Fibroblast of lung (primary cell): ENCODE results near the gene PDE4D. TPM values are rescaled to one million over a fixed set of nuclear protein-coding genes. Genes with fewer than 3 reads are reported as not detected.
A peak's percentile ranks its signal among the peaks of the same experiment; 100 is the strongest.
"Not testable (repeated sequence)": the region's sequence is repeated elsewhere in the genome, so short reads cannot be mapped to it uniquely, and the experiment has no call there.

ENCODE experiments used
- DNase-seq, 2 donors: peaks; one replicate each; pipeline versions ENCODE4 v3.0.0 to v3.0.0-alpha.2; 2010; ENCODE audit warnings: low read depth in 2 of 2
- H2AFZ ChIP-seq: 2 replicates; pipeline ENCODE4 v1.5.1; 2012; ENCODE audit warnings: low read length, control low read depth, inconsistent platforms
- H3K27ac ChIP-seq: 2 replicates; pipeline ENCODE4 v1.5.1; 2011; ENCODE audit warnings: low read length, control low read depth; ENCODE audit not compliant: insufficient read depth
- H3K27me3 ChIP-seq: 2 replicates; pipeline ENCODE4 v1.5.1; 2011; ENCODE audit warnings: mild to moderate bottlenecking, low read length; ENCODE audit not compliant: control insufficient read depth, insufficient read depth
- H3K36me3 ChIP-seq: 2 replicates; pipeline ENCODE4 v1.5.1; 2011; ENCODE audit warnings: low read length; ENCODE audit not compliant: control insufficient read depth, insufficient read depth
- H3K4me1 ChIP-seq: 2 replicates; pipeline ENCODE4 v1.5.1; 2011; ENCODE audit warnings: low read length; ENCODE audit not compliant: control insufficient read depth, insufficient read depth; ENCODE audit errors: extremely low read depth
- H3K4me2 ChIP-seq: 2 replicates; pipeline ENCODE4 v1.5.1; 2011; ENCODE audit warnings: low read length, control low read depth; ENCODE audit not compliant: insufficient read depth; ENCODE audit errors: extremely low read depth
- H3K4me3 ChIP-seq, 4 experiments: fragments of 200-600 bp in 1 of 4; sonication (generic) in 1 of 4; replicated peaks in 1 of 4; 2 replicates each; pipeline ENCODE4 v1.5.1; 2011 to 2016; ENCODE audit warnings: low read length in 4 of 4, low read depth in 3 of 4, mild to moderate bottlenecking in 3 of 4, control low read depth in 2 of 4, inconsistent platforms in 1 of 4, mixed read lengths in 1 of 4; ENCODE audit not compliant: insufficient read depth in 1 of 4; ENCODE audit errors: control extremely low read depth in 1 of 4
- H3K79me2 ChIP-seq: 2 replicates; pipeline ENCODE4 v1.5.1; 2012; ENCODE audit warnings: mild to moderate bottlenecking, low read length, inconsistent platforms; ENCODE audit not compliant: control insufficient read depth, insufficient read depth
- H3K9ac ChIP-seq: 2 replicates; pipeline ENCODE4 v1.5.1; 2011; ENCODE audit warnings: mild to moderate bottlenecking, low read length, control low read depth; ENCODE audit not compliant: insufficient read depth
- H3K9me3 ChIP-seq: 2 replicates; pipeline ENCODE4 v1.5.1; 2012; ENCODE audit warnings: low read depth, low read length; ENCODE audit not compliant: control insufficient read depth, insufficient read depth
- H4K20me1 ChIP-seq: 2 replicates; pipeline ENCODE4 v1.5.1; 2011; ENCODE audit warnings: low read length; ENCODE audit not compliant: control insufficient read depth, insufficient read depth; ENCODE audit errors: extremely low read depth
- CTCF ChIP-seq, 2 donors: IDR thresholded peaks in 1 of 2; conservative IDR thresholded peaks in 1 of 2; 1 replicate in 1 of 2; 2 replicates in 1 of 2; pipeline ENCODE4 v1.5.1; 2011 to 2012; ENCODE audit warnings: low read length in 2 of 2, control low read depth in 1 of 2, inconsistent platforms in 1 of 2, low read depth in 1 of 2, mild to moderate bottlenecking in 1 of 2
- EZH2 ChIP-seq: IDR thresholded peaks from 2 replicates; pipeline ENCODE4 v1.5.1; 2012; ENCODE audit warnings: low read length, control low read depth, mild to moderate bottlenecking; ENCODE audit errors: missing control alignments
- polyA plus RNA-seq, 2 donors: library from polyadenylated mRNA; depleted of rRNA in 1 of 2; stranded (reverse) in 1 of 2; unstranded in 1 of 2; fragments of >200 nt; gene quantifications; 2 replicates each; pipeline ENCODE4 v1.2.1, GENCODE V29; 2011 to 2012; ENCODE audit warnings: missing spikeins in 1 of 2
- total RNA-seq: library from RNA; depleted of rRNA; stranded (reverse); fragments of >200 nt; gene quantifications from 2 replicates; pipeline ENCODE4 v1.2.1, GENCODE V29; 2014

The PDE4D gene
- total and polyA plus RNA-seq, 2 donors (not counting 1 experiment from before 2014, with no cell fraction given), result 2.1 to 8.3 TPM

- Histone ChIP-seq H2AFZ (no peak overlapping the region), H3K27ac (no peak overlapping the region), H3K27me3 (no peaks in the 10 kb centered on the region), H3K9ac (no peak overlapping the region), H3K4me1 (no peaks in the 10 kb centered on the region), H3K36me3 (no peaks in the 10 kb centered on the region), H4K20me1 (no peaks in the 10 kb centered on the region), H3K9me3 (no peaks in the 10 kb centered on the region), H3K4me2 (no peak overlapping the region), H3K4me3 (peak overlapping the region in 1 of 4 experiments; percentile 17), H3K79me2 (no peaks in the 10 kb centered on the region)
- DNase-seq, result no peak
- TF ChIP-seq EZH2 (no peak), CTCF (conservative IDR thresholded peaks at IDR 0.05 in 1 of 2, IDR thresholded peaks at IDR 0.05 in 1 of 2; ENCODE audit: low read depth in 1 of 2, low read length in 2 of 2) (no peak)
These were observed 575.7 kb downstream of the PDE4D start for GRCh38 chr5:59317774-59318205.

GRCh38 chr5:59317023-59317773 is 576.3 kb downstream of the PDE4D start:
- no peaks in the 10 kb centered on the region for H3K9me3 ChIP-seq
- H3K4me3 ChIP-seq, result peak overlapping the region in 1 of 4 experiments; percentile 17
- peaks cover under 1% of the 10 kb centered on the region for H3K27me3 ChIP-seq
- H2AFZ ChIP-seq, result no peak overlapping the region
- no peaks in the 10 kb centered on the region for H3K36me3 ChIP-seq
- no peaks in the 10 kb centered on the region for H3K79me2 ChIP-seq
- no peaks in the 10 kb centered on the region for H4K20me1 ChIP-seq
- no peak overlapping the region for H3K4me2 ChIP-seq
- TF ChIP-seq EZH2 (no peak), CTCF (conservative IDR thresholded peaks at IDR 0.05 in 1 of 2, IDR thresholded peaks at IDR 0.05 in 1 of 2; ENCODE audit: low read depth in 1 of 2, low read length in 2 of 2) (no peak)
- H3K9ac ChIP-seq, result no peak overlapping the region
- DNase-seq, result peak in 1 of 2 donors; percentile 78
- no peak overlapping the region for H3K27ac ChIP-seq
- H3K4me1 ChIP-seq, result no peaks in the 10 kb centered on the region

GRCh38 chr5:59312223-59312622 is 581.3 kb downstream of the PDE4D start:
- Histone ChIP-seq H2AFZ (no peak overlapping the region), H3K27ac (no peak overlapping the region), H3K9ac (no peak overlapping the region), H3K4me2 (no peak overlapping the region), H4K20me1 (no peaks in the 10 kb centered on the region), H3K4me3 (no peak overlapping the region), H3K36me3 (no peaks in the 10 kb centered on the region), H3K9me3 (no peaks in the 10 kb centered on the region), H3K4me1 (no peaks in the 10 kb centered on the region), H3K79me2 (no peaks in the 10 kb centered on the region), H3K27me3 (peaks cover 3% of the 10 kb centered on the region)
- no peak for TF ChIP-seq EZH2
- TF ChIP-seq CTCF (conservative IDR thresholded peaks at IDR 0.05 in 1 of 2, IDR thresholded peaks at IDR 0.05 in 1 of 2; ENCODE audit: low read depth in 1 of 2, low read length in 2 of 2), result no peak
- DNase-seq, result no peak

- H3K9me3 ChIP-seq, H3K4me1 ChIP-seq, H3K27ac ChIP-seq: not testable (repeated sequence)
These were observed 584.8 kb downstream of the PDE4D start for GRCh38 chr5:59308685-59309084.

GRCh38 chr5:59303289-59303716 is 590.2 kb downstream of the PDE4D start:
- H3K9ac ChIP-seq, H3K9me3 ChIP-seq, H3K27me3 ChIP-seq, H4K20me1 ChIP-seq, H3K36me3 ChIP-seq, H3K79me2 ChIP-seq, H3K4me2 ChIP-seq, H3K27ac ChIP-seq, H3K4me3 ChIP-seq, H2AFZ ChIP-seq, H3K4me1 ChIP-seq, DNase-seq: not testable (repeated sequence)

More at GRCh38 chr5:59308685-59309084, 584.8 kb downstream of the PDE4D start:
- not testable (repeated sequence) for DNase-seq, H3K4me2 ChIP-seq, H3K27me3 ChIP-seq, H3K36me3 ChIP-seq, H2AFZ ChIP-seq, H3K9ac ChIP-seq, H3K79me2 ChIP-seq, H3K4me3 ChIP-seq, H4K20me1 ChIP-seq
